Measurements from ENCODE around the gene TMEM52. TPM values are rescaled to one million over a fixed set of nuclear protein-coding genes. Genes with fewer than 3 reads are reported as not detected.
"Not testable (repeated sequence)": the region's sequence is repeated elsewhere in the genome, so short reads cannot be mapped to it uniquely, and the experiment has no call there.

TMEM52 gene
- total RNA-seq, 1 donor from 2014 or later, result 5.4 TPM

GRCh38 chr1:1937061-1937460 lies 18.0 kb upstream of the TMEM52 start:
- no peaks in the 10 kb centered on the region for H3K36me3 Mint-ChIP-seq (ENCODE audit: unreplicated experiment)
- no peak overlapping the region for H3K27ac Mint-ChIP-seq (ENCODE audit: unreplicated experiment)
- TF ChIP-seq CTCF (IDR thresholded peaks at IDR 0.05; ENCODE audit: partially characterized antibody, unreplicated experiment), result no peak
- H3K9me3 Mint-ChIP-seq (ENCODE audit: unreplicated experiment), result peaks cover 1% of the 10 kb centered on the region
- H3K4me1 Mint-ChIP-seq (ENCODE audit: low read depth, unreplicated experiment), result no peaks in the 10 kb centered on the region
- H3K27me3 Mint-ChIP-seq (ENCODE audit: unreplicated experiment), result peaks cover 4% of the 10 kb centered on the region
- H3K4me3 Mint-ChIP-seq (ENCODE audit: unreplicated experiment), result no peak overlapping the region
- no peak for DNase-seq

DNA sequence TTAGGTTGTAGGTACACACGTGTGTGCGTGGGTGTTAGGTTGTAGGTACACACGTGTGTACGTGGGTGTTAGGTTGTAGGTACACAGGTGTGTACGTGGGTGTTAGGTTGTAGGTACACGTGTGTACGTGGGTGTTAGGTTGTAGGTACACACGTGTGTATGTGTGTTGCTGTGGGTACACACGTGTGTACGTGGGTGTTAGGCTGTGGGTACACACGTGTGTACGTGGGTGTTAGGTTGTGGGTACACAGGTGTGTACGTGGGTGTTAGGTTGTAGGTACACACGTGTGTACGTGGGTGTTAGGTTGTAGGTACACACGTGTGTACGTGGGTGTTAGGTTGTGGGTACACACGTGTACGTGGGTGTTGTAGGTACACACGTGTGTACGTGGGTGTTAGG lies 15.8 kb upstream of the TMEM52 start:
- H3K27ac Mint-ChIP-seq (ENCODE audit: unreplicated experiment); H3K9me3 Mint-ChIP-seq (ENCODE audit: unreplicated experiment); H3K4me1 Mint-ChIP-seq (ENCODE audit: low read depth, unreplicated experiment); H3K36me3 Mint-ChIP-seq (ENCODE audit: unreplicated experiment); H3K4me3 Mint-ChIP-seq (ENCODE audit: unreplicated experiment); DNase-seq; H3K27me3 Mint-ChIP-seq (ENCODE audit: unreplicated experiment): not testable (repeated sequence)

GRCh38 chr1:1929639-1930545 lies 10.8 kb upstream of the TMEM52 start:
- no peak for DNase-seq
- no peak for TF ChIP-seq CTCF (IDR thresholded peaks at IDR 0.05; ENCODE audit: partially characterized antibody, unreplicated experiment)
- Mint-ChIP-seq H3K36me3 (ENCODE audit: unreplicated experiment) (no peaks in the 10 kb centered on the region), H3K4me3 (ENCODE audit: unreplicated experiment) (no peak overlapping the region), H3K4me1 (ENCODE audit: low read depth, unreplicated experiment) (no peaks in the 10 kb centered on the region), H3K27ac (ENCODE audit: unreplicated experiment) (peak overlapping the region; percentile 18), H3K9me3 (ENCODE audit: unreplicated experiment) (peaks cover under 1% of the 10 kb centered on the region), H3K27me3 (ENCODE audit: unreplicated experiment) (peaks cover 2% of the 10 kb centered on the region)

DNA sequence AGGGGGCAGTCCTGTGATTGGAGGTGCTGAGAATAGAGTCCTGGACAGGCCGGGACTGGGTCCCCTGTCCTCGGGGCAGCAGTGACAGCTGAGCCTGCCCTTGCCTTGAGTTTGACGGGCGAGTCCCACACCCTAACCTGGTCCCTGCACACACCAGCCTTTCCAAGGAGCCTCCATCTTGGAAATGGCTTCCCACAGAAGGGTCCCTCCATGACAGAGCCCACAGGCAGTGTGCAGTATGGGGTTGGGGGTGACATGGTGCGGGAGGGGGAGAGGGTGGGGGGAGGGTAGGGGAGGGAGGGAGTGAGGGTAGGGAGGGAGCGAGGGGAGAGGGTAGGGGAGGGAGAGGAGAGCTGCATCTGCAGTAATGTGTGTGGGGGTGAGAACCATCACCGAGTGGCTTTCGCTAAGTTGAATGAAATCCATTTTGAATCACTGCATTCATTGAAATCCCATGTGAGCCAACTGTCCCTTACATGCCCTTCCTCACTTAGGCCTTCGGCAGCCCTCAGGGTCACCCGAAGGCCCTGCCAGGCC lies 10.1 kb upstream of the TMEM52 start:
- TF ChIP-seq CTCF (IDR thresholded peaks at IDR 0.05; ENCODE audit: partially characterized antibody, unreplicated experiment), result no peak
- Mint-ChIP-seq H3K36me3 (ENCODE audit: unreplicated experiment) (no peaks in the 10 kb centered on the region), H3K27ac (ENCODE audit: unreplicated experiment) (no peak overlapping the region), H3K4me3 (ENCODE audit: unreplicated experiment) (no peak overlapping the region), H3K4me1 (ENCODE audit: low read depth, unreplicated experiment) (no peaks in the 10 kb centered on the region), H3K27me3 (ENCODE audit: unreplicated experiment) (no peaks in the 10 kb centered on the region), H3K9me3 (ENCODE audit: unreplicated experiment) (peaks cover 2% of the 10 kb centered on the region)
- no peak for DNase-seq

DNA sequence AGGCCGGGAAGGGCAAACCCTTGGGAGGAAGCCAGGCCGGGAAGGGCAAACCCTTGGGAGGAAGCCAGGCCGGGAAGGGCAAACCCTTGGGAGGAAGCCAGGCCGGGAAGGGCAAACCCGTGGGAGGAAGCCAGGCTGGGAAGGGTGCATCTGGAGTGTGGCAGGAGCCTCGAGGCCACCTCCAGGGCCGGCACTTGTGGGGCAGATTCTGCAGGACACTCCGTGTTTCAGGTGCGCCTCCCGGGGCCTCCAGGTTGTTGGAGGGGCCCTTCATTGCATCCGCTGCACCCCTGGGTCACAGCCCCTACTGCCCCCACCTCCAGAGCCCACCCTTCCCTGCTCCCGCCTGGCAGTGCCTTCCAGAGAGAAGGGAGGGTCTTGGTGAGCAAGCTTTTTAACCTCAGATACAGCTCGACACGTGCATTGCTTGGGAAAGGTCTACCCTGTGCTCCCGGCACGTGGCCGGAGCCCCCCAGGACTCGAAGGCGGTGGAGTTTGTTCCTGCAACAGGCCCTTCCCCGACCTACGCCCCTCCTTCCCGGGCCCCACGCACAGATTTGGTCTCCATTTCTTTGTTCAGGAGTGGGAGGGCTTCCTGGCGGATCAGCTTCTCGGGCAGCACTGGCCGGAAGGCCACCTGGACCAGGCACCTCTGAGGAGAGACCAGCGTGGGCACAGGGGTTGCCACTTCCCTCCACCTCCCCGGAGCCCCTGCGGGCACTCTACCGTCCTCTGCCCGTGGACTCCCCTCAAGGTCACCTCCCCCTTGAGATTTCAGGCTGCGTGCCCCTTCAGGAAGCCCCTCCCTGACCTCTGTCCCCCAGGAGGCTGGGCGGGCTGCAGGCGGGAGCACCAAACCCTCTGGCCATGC lies 9.4 kb upstream of the TMEM52 start:
- H3K4me1 Mint-ChIP-seq (ENCODE audit: low read depth, unreplicated experiment), result no peaks in the 10 kb centered on the region
- DNase-seq, result no peak
- no peaks in the 10 kb centered on the region for H3K36me3 Mint-ChIP-seq (ENCODE audit: unreplicated experiment)
- peaks cover 2% of the 10 kb centered on the region for H3K9me3 Mint-ChIP-seq (ENCODE audit: unreplicated experiment)
- H3K27ac Mint-ChIP-seq (ENCODE audit: unreplicated experiment), result no peak overlapping the region
- no peak for TF ChIP-seq CTCF (IDR thresholded peaks at IDR 0.05; ENCODE audit: partially characterized antibody, unreplicated experiment)
- H3K27me3 Mint-ChIP-seq (ENCODE audit: unreplicated experiment), result no peaks in the 10 kb centered on the region
- no peak overlapping the region for H3K4me3 Mint-ChIP-seq (ENCODE audit: unreplicated experiment)

Data from glutamatergic neuron (in vitro differentiated cells).